ENCODE results near the gene LGALS9B. TPM values are rescaled to one million over a fixed set of nuclear protein-coding genes. Genes with fewer than 3 reads are reported as not detected.
"Not testable (repeated sequence)": the region's sequence is repeated elsewhere in the genome, so short reads cannot be mapped to it uniquely, and the experiment has no call there.

The LGALS9B gene
- polyA plus RNA-seq (2011; rRNA removed) (not detected in 2 replicates), polyA minus RNA-seq (2011; rRNA and poly(A)+ RNA removed) (not detected in 2 replicates)

GRCh38 chr17:20467447-20467846 lies at the start of gene LGALS9B:
Gene LGALS9B (minus strand): TSS chr17:20467539. CDS start chr17:20467470, 69 bp downstream.
- H3K36me3 ChIP-seq (ENCODE audit: control insufficient read depth, insufficient read depth, low read length); CTCF ChIA-PET; POLR2A ChIA-PET; DNase-seq (ENCODE audit: low read depth); H3K4me3 ChIP-seq (ENCODE audit: low read depth, low read length); H3K27me3 ChIP-seq (ENCODE audit: control insufficient read depth, insufficient read depth, low read length): not testable (repeated sequence)

- H3K36me3 ChIP-seq (ENCODE audit: control insufficient read depth, insufficient read depth, low read length); DNase-seq (ENCODE audit: low read depth); H3K27me3 ChIP-seq (ENCODE audit: control insufficient read depth, insufficient read depth, low read length); H3K4me3 ChIP-seq (ENCODE audit: low read depth, low read length); CTCF ChIA-PET; POLR2A ChIA-PET: not testable (repeated sequence)
Observed at GRCh38 chr17:20516986-20517385, 49.6 kb upstream of the LGALS9B start.

- H3K27me3 ChIP-seq (ENCODE audit: control insufficient read depth, insufficient read depth, low read length); DNase-seq (ENCODE audit: low read depth); POLR2A ChIA-PET; H3K4me3 ChIP-seq (ENCODE audit: low read depth, low read length); CTCF ChIA-PET; H3K36me3 ChIP-seq (ENCODE audit: control insufficient read depth, insufficient read depth, low read length): not testable (repeated sequence)
Observed at GRCh38 chr17:20515099-20515498, 47.8 kb upstream of the LGALS9B start.

- POLR2A ChIA-PET; CTCF ChIA-PET; H3K27me3 ChIP-seq (ENCODE audit: control insufficient read depth, insufficient read depth, low read length); DNase-seq (ENCODE audit: low read depth); H3K36me3 ChIP-seq (ENCODE audit: control insufficient read depth, insufficient read depth, low read length); H3K4me3 ChIP-seq (ENCODE audit: low read depth, low read length): not testable (repeated sequence)
Observed at GRCh38 chr17:20513539-20513938, 46.2 kb upstream of the LGALS9B start.

- POLR2A ChIA-PET; DNase-seq (ENCODE audit: low read depth); H3K36me3 ChIP-seq (ENCODE audit: control insufficient read depth, insufficient read depth, low read length); H3K27me3 ChIP-seq (ENCODE audit: control insufficient read depth, insufficient read depth, low read length); H3K4me3 ChIP-seq (ENCODE audit: low read depth, low read length); CTCF ChIA-PET: not testable (repeated sequence)
Observed at GRCh38 chr17:20512378-20512777, 45.0 kb upstream of the LGALS9B start.

GRCh38 chr17:20511778-20512177 lies 44.4 kb upstream of the LGALS9B start:
- H3K4me3 ChIP-seq (ENCODE audit: low read depth, low read length); POLR2A ChIA-PET; H3K27me3 ChIP-seq (ENCODE audit: control insufficient read depth, insufficient read depth, low read length); CTCF ChIA-PET; H3K36me3 ChIP-seq (ENCODE audit: control insufficient read depth, insufficient read depth, low read length); DNase-seq (ENCODE audit: low read depth): not testable (repeated sequence)

GRCh38 chr17:20505333-20505732 lies 38.0 kb upstream of the LGALS9B start:
- CTCF ChIA-PET: not testable (repeated sequence)

GRCh38 chr17:20504388-20505066 lies 37.2 kb upstream of the LGALS9B start:
- DNase-seq (ENCODE audit: low read depth); H3K4me3 ChIP-seq (ENCODE audit: low read depth, low read length); CTCF ChIA-PET; H3K27me3 ChIP-seq (ENCODE audit: control insufficient read depth, insufficient read depth, low read length); H3K36me3 ChIP-seq (ENCODE audit: control insufficient read depth, insufficient read depth, low read length); POLR2A ChIA-PET: not testable (repeated sequence)

More at GRCh38 chr17:20505333-20505732, 38.0 kb upstream of the LGALS9B start:
- H3K4me3 ChIP-seq (ENCODE audit: low read depth, low read length); POLR2A ChIA-PET; H3K36me3 ChIP-seq (ENCODE audit: control insufficient read depth, insufficient read depth, low read length); DNase-seq (ENCODE audit: low read depth); H3K27me3 ChIP-seq (ENCODE audit: control insufficient read depth, insufficient read depth, low read length): not testable (repeated sequence)

- H3K36me3 ChIP-seq (ENCODE audit: control insufficient read depth, insufficient read depth, low read length); H3K27me3 ChIP-seq (ENCODE audit: control insufficient read depth, insufficient read depth, low read length); DNase-seq (ENCODE audit: low read depth); H3K4me3 ChIP-seq (ENCODE audit: low read depth, low read length); POLR2A ChIA-PET; CTCF ChIA-PET: not testable (repeated sequence)
Observed at GRCh38 chr17:20501896-20502295, 34.6 kb upstream of the LGALS9B start.

GRCh38 chr17:20500346-20500745 lies 33.0 kb upstream of the LGALS9B start:
- H3K36me3 ChIP-seq (ENCODE audit: control insufficient read depth, insufficient read depth, low read length); H3K27me3 ChIP-seq (ENCODE audit: control insufficient read depth, insufficient read depth, low read length); POLR2A ChIA-PET; H3K4me3 ChIP-seq (ENCODE audit: low read depth, low read length); DNase-seq (ENCODE audit: low read depth); CTCF ChIA-PET: not testable (repeated sequence)

GRCh38 chr17:20495420-20495819 lies 28.1 kb upstream of the LGALS9B start:
- DNase-seq (ENCODE audit: low read depth); H3K27me3 ChIP-seq (ENCODE audit: control insufficient read depth, insufficient read depth, low read length); POLR2A ChIA-PET; H3K4me3 ChIP-seq (ENCODE audit: low read depth, low read length); H3K36me3 ChIP-seq (ENCODE audit: control insufficient read depth, insufficient read depth, low read length); CTCF ChIA-PET: not testable (repeated sequence)

- H3K27me3 ChIP-seq (ENCODE audit: control insufficient read depth, insufficient read depth, low read length); DNase-seq (ENCODE audit: low read depth); H3K36me3 ChIP-seq (ENCODE audit: control insufficient read depth, insufficient read depth, low read length); POLR2A ChIA-PET; CTCF ChIA-PET; H3K4me3 ChIP-seq (ENCODE audit: low read depth, low read length): not testable (repeated sequence)
Observed at GRCh38 chr17:20494735-20495134, 27.4 kb upstream of the LGALS9B start.

GRCh38 chr17:20494147-20494546 lies 26.8 kb upstream of the LGALS9B start:
- POLR2A ChIA-PET; H3K36me3 ChIP-seq (ENCODE audit: control insufficient read depth, insufficient read depth, low read length); H3K4me3 ChIP-seq (ENCODE audit: low read depth, low read length); H3K27me3 ChIP-seq (ENCODE audit: control insufficient read depth, insufficient read depth, low read length); DNase-seq (ENCODE audit: low read depth); CTCF ChIA-PET: not testable (repeated sequence)

- CTCF ChIA-PET; H3K27me3 ChIP-seq (ENCODE audit: control insufficient read depth, insufficient read depth, low read length); H3K36me3 ChIP-seq (ENCODE audit: control insufficient read depth, insufficient read depth, low read length); POLR2A ChIA-PET; H3K4me3 ChIP-seq (ENCODE audit: low read depth, low read length); DNase-seq (ENCODE audit: low read depth): not testable (repeated sequence)
Observed at GRCh38 chr17:20492971-20493370, 25.6 kb upstream of the LGALS9B start.
